ENCODE data around the gene ZNF667.

DNA sequence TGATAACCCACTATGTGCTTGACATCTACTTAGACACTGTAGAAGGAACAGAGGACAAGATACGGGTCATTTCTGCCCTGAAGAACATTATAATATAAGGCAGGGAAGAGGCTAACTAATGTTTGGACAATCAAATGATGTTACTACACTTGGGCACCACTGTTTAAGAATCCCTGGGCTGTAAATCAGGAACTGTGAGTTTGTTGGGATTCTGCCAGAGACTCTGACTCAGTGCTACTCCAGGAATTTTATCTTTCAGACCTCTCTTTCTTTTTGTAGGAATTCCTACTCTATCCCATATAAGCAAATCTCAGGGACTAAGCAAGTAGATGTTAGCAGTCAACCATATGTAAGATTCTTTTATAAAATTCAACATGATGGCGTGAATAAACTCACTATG, 27.4 kb upstream of the ZNF667 start:
- TF ChIP-seq GATA3 (IDR thresholded peaks at IDR 0.05; ENCODE audit: low read depth, low read length) (no peak), GATA2 (IDR thresholded peaks at IDR 0.05; ENCODE audit: low read depth, low read length) (no peak)
